Mesenchymal stem cell (in vitro differentiated cells and primary cell): ENCODE data around the gene BCL2L11.

Source experiments
- DNase-seq: peaks from one replicate; pipeline ENCODE4 v3.0.0-alpha.2; 2013
- H2AFZ ChIP-seq: one replicate; pipeline ENCODE4 v1.6.1; 2013; ENCODE audit warnings: low read depth, mild to moderate bottlenecking, control low read depth, inconsistent platforms, low read length, moderate library complexity
- H2AK5ac ChIP-seq: 2 replicates; pipeline ENCODE4 v1.6.1; 2013; ENCODE audit warnings: low read length, moderate library complexity, mild to moderate bottlenecking, inconsistent platforms; ENCODE audit not compliant: severe bottlenecking
- H2BK120ac ChIP-seq: one replicate; pipeline ENCODE4 v1.6.1; 2013; ENCODE audit warnings: low read depth, mild to moderate bottlenecking, inconsistent platforms, low read length, moderate library complexity
- H2BK12ac ChIP-seq, 2 experiments: one replicate each; pipeline ENCODE4 v1.6.1; 2013; ENCODE audit warnings: inconsistent platforms in 2 of 2, low read length in 2 of 2, mild to moderate bottlenecking in 2 of 2, moderate library complexity in 2 of 2, control low read depth in 1 of 2
- H2BK15ac ChIP-seq: one replicate; pipeline ENCODE4 v1.6.1; 2013; ENCODE audit warnings: mild to moderate bottlenecking, low read depth, inconsistent platforms; ENCODE audit not compliant: poor library complexity, severe bottlenecking
- H2BK5ac ChIP-seq: 2 replicates; pipeline ENCODE4 v1.6.1; 2013; ENCODE audit warnings: low read depth, mild to moderate bottlenecking, low read length, control low read depth, inconsistent platforms; ENCODE audit not compliant: poor library complexity, severe bottlenecking
- H3K14ac ChIP-seq, 2 experiments: one replicate each; pipeline ENCODE4 v1.6.1; 2013; ENCODE audit warnings: inconsistent platforms in 2 of 2, low read length in 2 of 2, control low read depth in 1 of 2, mild to moderate bottlenecking in 1 of 2, moderate library complexity in 1 of 2
- H3K18ac ChIP-seq, 2 experiments: one replicate each; pipeline ENCODE4 v1.6.1; 2013; ENCODE audit warnings: inconsistent platforms in 2 of 2, low read length in 2 of 2, control low read depth in 1 of 2, low read depth in 1 of 2, mild to moderate bottlenecking in 1 of 2
- H3K23ac ChIP-seq, 2 experiments: one replicate each; pipeline ENCODE4 v1.6.1; 2013; ENCODE audit warnings: inconsistent platforms in 2 of 2, low read length in 2 of 2, mild to moderate bottlenecking in 2 of 2, moderate library complexity in 2 of 2, control low read depth in 1 of 2
- H3K27ac ChIP-seq: 2 replicates; pipeline ENCODE4 v1.5.1; 2013; ENCODE audit warnings: mild to moderate bottlenecking, moderate library complexity, low read length, control low read depth, inconsistent platforms; ENCODE audit not compliant: poor library complexity, severe bottlenecking
- H3K27me3 ChIP-seq, 2 experiments: 2 replicates each; pipeline versions ENCODE4 v1.6.1 to v1.7.0; 2013; ENCODE audit warnings: low read length in 2 of 2, mild to moderate bottlenecking in 2 of 2, moderate library complexity in 2 of 2, control low read depth in 1 of 2, inconsistent platforms in 1 of 2; ENCODE audit not compliant: control insufficient read depth in 1 of 2, insufficient read depth in 1 of 2
- H3K36me3 ChIP-seq, 2 experiments: 2 replicates each; pipeline versions ENCODE4 v1.6.1 to v1.7.0; 2013; ENCODE audit warnings: low read length in 2 of 2, control low read depth in 1 of 2, inconsistent platforms in 1 of 2, low read depth in 1 of 2, mild to moderate bottlenecking in 1 of 2; ENCODE audit not compliant: insufficient read depth in 2 of 2, control insufficient read depth in 1 of 2
- H3K4ac ChIP-seq, 2 experiments: one replicate each; pipeline ENCODE4 v1.6.1; 2013; ENCODE audit warnings: inconsistent platforms in 2 of 2, low read length in 2 of 2, mild to moderate bottlenecking in 2 of 2, moderate library complexity in 2 of 2, control low read depth in 1 of 2, low read depth in 1 of 2
- H3K4me1 ChIP-seq: 2 replicates; pipeline ENCODE4 v1.6.1; 2013; ENCODE audit warnings: low read depth, low read length, control low read depth; ENCODE audit not compliant: control insufficient read depth, insufficient read depth
- H3K4me2 ChIP-seq: 2 replicates; pipeline ENCODE4 v1.6.1; 2013; ENCODE audit warnings: low read length, mild to moderate bottlenecking, inconsistent platforms; ENCODE audit not compliant: poor library complexity, severe bottlenecking
- H3K4me3 ChIP-seq, 2 experiments: 2 replicates each; pipeline versions ENCODE4 v1.5.1 to v1.7.0; 2013; ENCODE audit warnings: low read length in 2 of 2, mild to moderate bottlenecking in 2 of 2, control low read depth in 1 of 2, low read depth in 1 of 2; ENCODE audit not compliant: insufficient read depth in 1 of 2
- H3K79me1 ChIP-seq: replicated peaks from 2 replicates; pipeline ENCODE4 v1.6.1; 2013; ENCODE audit warnings: mild to moderate bottlenecking, control low read depth, low read length, inconsistent platforms; ENCODE audit not compliant: poor library complexity, severe bottlenecking
- H3K9ac ChIP-seq: 2 replicates; pipeline ENCODE4 v1.7.0; 2013; ENCODE audit warnings: mild to moderate bottlenecking, low read length, moderate library complexity
- H3K9me3 ChIP-seq: 2 replicates; pipeline ENCODE4 v1.7.0; 2013; ENCODE audit warnings: mild to moderate bottlenecking, low read length; ENCODE audit not compliant: control insufficient read depth
- H4K8ac ChIP-seq: one replicate; pipeline ENCODE4 v1.6.1; 2013; ENCODE audit warnings: inconsistent platforms, mild to moderate bottlenecking, low read length, moderate library complexity
- H4K91ac ChIP-seq: one replicate; pipeline ENCODE4 v1.6.1; 2013; ENCODE audit warnings: mild to moderate bottlenecking, low read length, inconsistent platforms
- WGBS: methylation state at CpG from one replicate; pipeline ENCODE4 v1.1.7; 2013; ENCODE audit warnings: mixed read lengths; 5-methylcytosine and 5-hydroxymethylcytosine counted together

The BCL2L11 gene

DNA sequence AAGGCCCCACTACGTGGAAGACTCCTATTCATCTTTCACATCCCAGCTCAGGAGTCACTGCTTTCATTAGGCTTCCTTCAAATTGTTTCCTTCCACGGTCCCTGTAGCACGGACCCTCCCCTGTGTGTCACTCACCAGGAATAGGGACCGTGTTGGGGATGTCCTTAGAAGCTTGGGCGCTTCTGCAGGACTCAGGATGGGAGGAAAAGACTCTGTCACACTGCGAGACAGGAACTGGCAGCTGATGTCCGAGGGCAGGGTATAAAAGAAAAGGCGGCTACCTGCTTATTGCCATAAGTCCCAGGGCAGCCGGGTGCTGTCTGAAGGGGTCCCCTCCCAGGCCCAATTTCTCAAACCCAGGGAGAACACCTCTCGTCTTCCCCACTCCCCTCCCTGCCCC lies 79.1 kb downstream of the BCL2L11 start:
- Histone ChIP-seq H4K8ac (no peak overlapping the region), H2BK120ac (no peak overlapping the region)
- 82% methylated on average over 10 of the region's 10 CpGs for whole genome bisulfite sequencing

DNA sequence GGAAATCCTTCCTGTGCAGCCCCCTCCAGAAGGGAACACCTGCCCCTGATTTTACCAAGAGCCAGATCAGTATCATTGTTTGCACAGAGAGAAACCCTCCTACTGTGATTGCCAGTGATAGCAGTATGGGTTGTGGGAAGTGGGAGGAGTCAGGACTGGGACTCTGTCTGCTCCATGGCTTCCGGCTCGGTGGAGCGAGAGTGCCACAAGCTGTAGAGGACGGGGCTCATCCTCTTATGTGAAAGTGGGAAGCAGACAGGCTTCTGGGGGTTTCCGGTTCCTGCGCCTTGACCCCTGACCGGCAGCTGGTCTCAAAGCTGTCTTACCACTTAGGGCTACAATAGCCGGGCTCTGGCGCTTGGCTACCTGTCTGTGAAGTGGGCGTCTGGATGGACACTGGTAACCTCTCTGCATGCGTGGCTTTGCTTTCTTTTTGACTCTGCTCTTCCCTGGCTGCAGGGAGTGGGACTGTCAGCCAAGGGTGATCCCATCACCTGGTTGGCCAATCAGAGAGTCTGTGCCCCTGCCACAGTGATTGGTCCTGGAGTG lies 79.7 kb downstream of the BCL2L11 start:
- H2AK5ac ChIP-seq = no peak overlapping the region
- H3K27ac ChIP-seq = no peak overlapping the region
- no peaks in the 10 kb centered on the region for H3K9me3 ChIP-seq
- no peak overlapping the region for H2AFZ ChIP-seq
- H3K18ac ChIP-seq = no peak overlapping the region
- no peaks in the 10 kb centered on the region for H3K27me3 ChIP-seq
- H3K4me3 ChIP-seq = no peak overlapping the region
- no peak overlapping the region for H2BK5ac ChIP-seq
- H3K4ac ChIP-seq = no peak overlapping the region
- WGBS = 94% methylated on average over 11 of the region's 11 CpGs
- no peak overlapping the region for H2BK120ac ChIP-seq
- no peak overlapping the region for H2BK12ac ChIP-seq
- no peak overlapping the region for H4K91ac ChIP-seq
- no peak overlapping the region for H3K23ac ChIP-seq
- H3K9ac ChIP-seq = no peak overlapping the region
- peaks cover 0 to 5% of the 10 kb centered on the region in 2 experiments for H3K36me3 ChIP-seq
- no peaks in the 10 kb centered on the region for H3K79me1 ChIP-seq
- no peak overlapping the region for H4K8ac ChIP-seq
- no peak overlapping the region for H3K4me2 ChIP-seq
- no peak overlapping the region for H2BK15ac ChIP-seq
- peaks cover 4% of the 10 kb centered on the region for H3K4me1 ChIP-seq
- no peak for DNase-seq
- no peak overlapping the region for H3K14ac ChIP-seq

More for the DNA sequence above, 79.1 kb downstream of the BCL2L11 start:
- H3K4me3 ChIP-seq = no peak overlapping the region
- no peak for DNase-seq
- no peak overlapping the region for H2BK12ac ChIP-seq
- H2AK5ac ChIP-seq = no peak overlapping the region
- no peak overlapping the region for H2BK5ac ChIP-seq
- no peaks in the 10 kb centered on the region for H3K9me3 ChIP-seq
- peaks cover 7% of the 10 kb centered on the region for H3K4me1 ChIP-seq
- H3K23ac ChIP-seq = no peak overlapping the region
- H3K4ac ChIP-seq = no peak overlapping the region
- no peak overlapping the region for H3K9ac ChIP-seq
- no peak overlapping the region for H2AFZ ChIP-seq
- H4K91ac ChIP-seq = no peak overlapping the region
- no peak overlapping the region for H2BK15ac ChIP-seq
- H3K79me1 ChIP-seq = no peaks in the 10 kb centered on the region
- H3K14ac ChIP-seq = no peak overlapping the region
- H3K36me3 ChIP-seq = peaks cover 0 to 5% of the 10 kb centered on the region in 2 experiments
- H3K27ac ChIP-seq = no peak overlapping the region
- no peaks in the 10 kb centered on the region for H3K27me3 ChIP-seq
- H3K4me2 ChIP-seq = no peak overlapping the region
- no peak overlapping the region for H3K18ac ChIP-seq

DNA sequence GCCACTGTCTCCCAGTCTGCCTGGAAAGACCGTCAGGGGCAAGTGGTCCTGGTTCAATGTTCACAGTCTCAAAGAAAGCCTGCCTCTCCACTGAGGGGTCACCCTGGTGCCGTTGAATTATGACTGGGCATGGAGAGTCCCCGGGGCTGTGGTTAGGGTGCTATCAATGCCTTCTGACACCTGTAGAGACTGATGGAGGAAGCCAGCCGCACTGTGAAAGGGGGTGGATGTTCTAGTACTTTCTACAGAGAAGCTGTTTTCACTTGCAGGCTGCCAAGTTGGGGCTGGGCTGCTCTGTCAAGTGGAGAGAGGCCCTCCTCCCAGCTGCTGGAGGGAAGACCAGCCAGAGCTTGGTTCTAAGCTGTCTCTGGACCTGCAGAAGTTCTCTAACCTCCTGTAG lies 80.5 kb downstream of the BCL2L11 start:
- Histone ChIP-seq H2BK12ac (no peak overlapping the region), H3K27ac (no peak overlapping the region), H3K4me3 (no peak overlapping the region), H3K23ac (no peak overlapping the region), H2AK5ac (peak overlapping the region; percentile 61), H4K8ac (no peak overlapping the region), H3K4me1 (peaks cover 4% of the 10 kb centered on the region), H3K27me3 (no peaks in the 10 kb centered on the region), H3K79me1 (no peaks in the 10 kb centered on the region), H3K18ac (no peak overlapping the region), H3K4me2 (no peak overlapping the region), H3K36me3 (peaks cover 0 to 5% of the 10 kb centered on the region in 2 experiments), H2BK15ac (no peak overlapping the region), H3K9me3 (no peaks in the 10 kb centered on the region), H2AFZ (no peak overlapping the region), H3K9ac (no peak overlapping the region), H2BK5ac (peak overlapping the region; percentile 35), H4K91ac (no peak overlapping the region), H2BK120ac (no peak overlapping the region), H3K4ac (no peak overlapping the region), H3K14ac (no peak overlapping the region)
- DNase-seq = no peak
- WGBS = 94% methylated on average over 4 of the region's 4 CpGs

DNA sequence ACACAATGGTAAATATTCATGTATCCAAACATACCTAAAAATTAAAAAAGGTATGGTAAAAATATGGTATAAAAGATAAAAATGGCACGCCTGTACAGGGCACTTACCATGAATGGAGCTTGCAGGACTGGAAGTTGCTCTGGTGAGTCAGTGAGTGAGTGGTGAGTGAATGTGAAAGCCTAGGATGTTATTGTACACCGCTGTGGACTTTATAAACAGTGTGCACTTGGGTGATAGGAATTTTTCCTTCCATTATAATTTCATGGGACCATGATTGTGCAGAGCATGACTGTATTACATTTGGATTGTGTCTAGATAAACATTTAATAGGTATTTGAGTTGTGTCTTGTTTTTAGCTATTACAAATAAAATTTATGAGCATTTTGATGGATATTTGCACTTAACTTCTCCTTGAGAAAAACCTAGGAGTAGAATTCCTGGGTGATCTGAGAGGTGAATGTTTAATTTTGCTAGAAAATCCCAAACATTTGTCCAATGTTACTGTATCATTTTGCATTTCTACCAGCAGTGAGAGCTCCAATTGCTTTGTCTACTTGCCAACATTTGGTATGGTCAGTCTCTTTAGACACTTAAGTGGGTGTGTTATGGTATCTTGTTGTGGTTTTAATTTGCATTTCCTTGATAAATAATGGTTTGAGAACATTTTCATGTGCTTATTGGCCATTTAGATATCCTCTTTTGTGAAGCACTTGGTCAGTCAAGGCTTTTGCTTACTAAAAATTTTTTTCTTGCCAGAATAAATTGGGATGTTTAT lies 81.7 kb downstream of the BCL2L11 start:
- Histone ChIP-seq H3K4me2 (no peak overlapping the region), H3K36me3 (peaks cover 5% of the 10 kb centered on the region in 2 experiments), H3K14ac (no peak overlapping the region), H3K4ac (no peak overlapping the region), H3K9ac (no peak overlapping the region), H2BK15ac (no peak overlapping the region), H3K9me3 (no peaks in the 10 kb centered on the region), H3K27ac (no peak overlapping the region), H3K4me3 (no peak overlapping the region), H2AK5ac (peak overlapping the region; percentile 31), H2BK12ac (no peak overlapping the region), H3K23ac (no peak overlapping the region), H4K91ac (no peak overlapping the region), H3K79me1 (no peaks in the 10 kb centered on the region), H3K27me3 (no peaks in the 10 kb centered on the region), H3K18ac (no peak overlapping the region), H4K8ac (no peak overlapping the region), H2BK5ac (no peak overlapping the region), H2AFZ (no peak overlapping the region), H3K4me1 (peaks cover 5% of the 10 kb centered on the region), H2BK120ac (no peak overlapping the region)
- WGBS = 79% methylated on average over 2 of the region's 2 CpGs
- DNase-seq = peak; percentile 56
